SK-N-SH (cell line): Measurements from ENCODE around the gene PER3. TPM values are rescaled to one million over a fixed set of nuclear protein-coding genes. Genes with fewer than 3 reads are reported as not detected.

Experiments
- CTCF ChIA-PET: fragments of 300-600, 350-600 bp; formaldehyde crosslinking; extraction: SDS; loops from one replicate; lab custom pipeline; 2021; lab: Yijun Ruan, JAX
- POLR2A ChIA-PET: fragments of 350-600 bp; sonication (Branson Sonifier 250); formaldehyde crosslinking; extraction: SDS; loops from one replicate; lab custom pipeline; 2020; ENCODE audit warnings: antibody characterized with exemption, inconsistent platforms; lab: Yijun Ruan, JAX
- DNase-seq: peaks from one replicate; pipeline ENCODE4 v3.0.0; 2012
- H2AFZ ChIP-seq: fragments of 200-600 bp; sonication (generic); 2 replicates; pipeline ENCODE4 v1.8.1; 2016; ENCODE audit warnings: antibody characterized with exemption, mild to moderate bottlenecking, low read depth
- H3F3A ChIP-seq: fragments of 200-600 bp; sonication (generic); replicated peaks from 2 replicates; pipeline ENCODE3; 2016; ENCODE audit warnings: antibody characterized with exemption, mild to moderate bottlenecking; ENCODE audit not compliant: insufficient read depth
- H3K27ac ChIP-seq, 2 experiments: fragments of 200-500 bp in 1 of 2; fragments of 200-600 bp in 1 of 2; sonication (Bioruptor generic) in 1 of 2; sonication (generic), shearing (Covaris generic) in 1 of 2; 2 replicates each; pipeline versions ENCODE4 v1.5.1 to v1.6.1; 2014 to 2016; ENCODE audit warnings: low read depth in 2 of 2, inconsistent platforms in 1 of 2, low read length in 1 of 2, mild to moderate bottlenecking in 1 of 2, mixed read lengths in 1 of 2
- H3K27me3 ChIP-seq: fragments of 200-600 bp; sonication (generic), shearing (Covaris generic); 2 replicates; pipeline ENCODE4 v1.6.1; 2016; ENCODE audit warnings: mixed run types; ENCODE audit not compliant: insufficient read depth
- H3K36me3 ChIP-seq, 2 experiments: fragments of 200-500 bp in 1 of 2; fragments of 200-600 bp in 1 of 2; sonication (Bioruptor generic) in 1 of 2; sonication (generic) in 1 of 2; replicated peaks in 1 of 2; 2 replicates each; pipeline versions ENCODE3 to v1.5.1; 2014 to 2016; ENCODE audit warnings: low read length in 1 of 2, mild to moderate bottlenecking in 1 of 2; ENCODE audit not compliant: insufficient read depth in 2 of 2, control insufficient read depth in 1 of 2
- H3K4me1 ChIP-seq, 2 experiments: fragments of 200-500 bp in 1 of 2; fragments of 200-600 bp in 1 of 2; sonication (Bioruptor generic) in 1 of 2; sonication (generic), shearing (Covaris generic) in 1 of 2; 2 replicates each; pipeline versions ENCODE4 v1.5.1 to v1.6.1; 2014 to 2016; ENCODE audit warnings: low read depth in 1 of 2, low read length in 1 of 2, mixed run types in 1 of 2; ENCODE audit not compliant: insufficient read depth in 2 of 2, control insufficient read depth in 1 of 2
- H3K4me2 ChIP-seq: fragments of 200-600 bp; sonication (generic), shearing (Covaris generic); 2 replicates; pipeline ENCODE4 v1.6.1; 2017; ENCODE audit warnings: mixed run types
- H3K4me3 ChIP-seq, 2 experiments: fragments of 200-500 bp in 1 of 2; fragments of 200-600 bp in 1 of 2; sonication (Bioruptor generic) in 1 of 2; sonication (generic), shearing (Covaris generic) in 1 of 2; 2 replicates each; pipeline versions ENCODE4 v1.5.1 to v1.8.1; 2014 to 2016; ENCODE audit warnings: low read depth in 2 of 2, inconsistent platforms in 1 of 2, low read length in 1 of 2, mild to moderate bottlenecking in 1 of 2, mixed read lengths in 1 of 2, moderate library complexity in 1 of 2
- H3K79me2 ChIP-seq: fragments of 200-600 bp; sonication (generic); 2 replicates; pipeline ENCODE4 v1.8.1; 2017; ENCODE audit warnings: mild to moderate bottlenecking; ENCODE audit not compliant: insufficient read depth
- H3K9ac ChIP-seq: fragments of 200-600 bp; sonication (generic); 2 replicates; pipeline ENCODE4 v1.6.1; 2017; ENCODE audit warnings: mixed run types
- H3K9me2 ChIP-seq: fragments of 200-600 bp; sonication (generic); 2 replicates; pipeline ENCODE4 v1.6.1; 2017; ENCODE audit warnings: mixed run types
- H3K9me3 ChIP-seq: fragments of 200-600 bp; sonication (generic); 2 replicates; pipeline ENCODE4 v1.6.1; 2017; ENCODE audit warnings: mixed run types, mild to moderate bottlenecking, moderate library complexity
- H4K20me1 ChIP-seq: fragments of 200-600 bp; sonication (generic); 2 replicates; pipeline ENCODE4 v1.6.1; 2017; ENCODE audit warnings: mild to moderate bottlenecking, mixed run types; ENCODE audit not compliant: insufficient read depth
- EP300 ChIP-seq, 2 experiments: IDR thresholded peaks; 2 replicates each; pipeline versions ENCODE4 v1.4.0 to v1.6.1; 2012; ENCODE audit warnings: borderline replicate concordance in 1 of 2, low read depth in 1 of 2, low read length in 1 of 2
- FOSL2 ChIP-seq: IDR thresholded peaks from 2 replicates; pipeline ENCODE4 v1.4.0; 2012; ENCODE audit warnings: low read depth, mild to moderate bottlenecking, moderate library complexity, borderline replicate concordance
- FOXJ3 ChIP-seq: sonication (generic); formaldehyde crosslinking; IDR thresholded peaks from 2 replicates; pipeline ENCODE4 v1.5.1; 2020; ENCODE audit warnings: mild to moderate bottlenecking, missing genetic modification reagents
- JUND ChIP-seq: IDR thresholded peaks from 2 replicates; pipeline ENCODE4 v1.4.0; 2012
- NFIC ChIP-seq: IDR thresholded peaks from 2 replicates; pipeline ENCODE4 v1.4.0; 2012; ENCODE audit warnings: borderline replicate concordance
- RAD21 ChIP-seq: IDR thresholded peaks from 2 replicates; pipeline ENCODE4 v1.6.1; 2012; ENCODE audit warnings: mild to moderate bottlenecking, low read length
- SIN3A ChIP-seq: IDR thresholded peaks from 2 replicates; pipeline ENCODE4 v1.6.1; 2012; ENCODE audit warnings: low read depth, mild to moderate bottlenecking, low read length, moderate library complexity, borderline replicate concordance
- TAF1 ChIP-seq: IDR thresholded peaks from 2 replicates; pipeline ENCODE4 v1.6.1; 2012; ENCODE audit warnings: low read depth, mild to moderate bottlenecking, low read length, moderate library complexity, borderline replicate concordance
- TCF12 ChIP-seq: IDR thresholded peaks from 2 replicates; pipeline ENCODE4 v1.4.0; 2012
- WGBS: methylation state at CpG from one replicate; pipeline ENCODE4 v1.1.6; 2017; ENCODE audit warnings: low lambda C conversion rate; 5-methylcytosine and 5-hydroxymethylcytosine counted together
- polyA plus RNA-seq, 3 experiments: library from polyadenylated mRNA; depleted of rRNA; stranded (reverse); fragments of >200 nt; gene quantifications; 2 replicates each; pipeline ENCODE4 v1.2.3, GENCODE V29; 2012
- TF ChIP-seq, protein P1 (sequence below): IDR thresholded peaks from 2 replicates; pipeline ENCODE4 v1.4.0; 2012; ENCODE audit warnings: low read depth, borderline replicate concordance
- TF ChIP-seq, protein P2 (sequence below): fragments of 150-350 bp; IDR thresholded peaks from 2 replicates; pipeline ENCODE4 v1.6.1; 2016; ENCODE audit warnings: mild to moderate bottlenecking, low read depth, low read length
- TF ChIP-seq, protein P3 (sequence below): IDR thresholded peaks from 2 replicates; pipeline ENCODE4; 2012
- TF ChIP-seq, protein P4 (sequence below): fragments of 200-600 bp; sonication (generic); IDR thresholded peaks from 2 replicates; pipeline ENCODE4 v1.6.1; 2017; ENCODE audit warnings: antibody characterized with exemption, mild to moderate bottlenecking, moderate library complexity
- TF ChIP-seq, protein P5 (sequence below): IDR thresholded peaks from 2 replicates; pipeline ENCODE4 v1.4.0; 2012; ENCODE audit warnings: low read depth

The PER3 gene
- polyA plus RNA-seq, 1 of the 3 experiments (the other 2 are of a cell fraction), result 6.0 TPM

DNA sequence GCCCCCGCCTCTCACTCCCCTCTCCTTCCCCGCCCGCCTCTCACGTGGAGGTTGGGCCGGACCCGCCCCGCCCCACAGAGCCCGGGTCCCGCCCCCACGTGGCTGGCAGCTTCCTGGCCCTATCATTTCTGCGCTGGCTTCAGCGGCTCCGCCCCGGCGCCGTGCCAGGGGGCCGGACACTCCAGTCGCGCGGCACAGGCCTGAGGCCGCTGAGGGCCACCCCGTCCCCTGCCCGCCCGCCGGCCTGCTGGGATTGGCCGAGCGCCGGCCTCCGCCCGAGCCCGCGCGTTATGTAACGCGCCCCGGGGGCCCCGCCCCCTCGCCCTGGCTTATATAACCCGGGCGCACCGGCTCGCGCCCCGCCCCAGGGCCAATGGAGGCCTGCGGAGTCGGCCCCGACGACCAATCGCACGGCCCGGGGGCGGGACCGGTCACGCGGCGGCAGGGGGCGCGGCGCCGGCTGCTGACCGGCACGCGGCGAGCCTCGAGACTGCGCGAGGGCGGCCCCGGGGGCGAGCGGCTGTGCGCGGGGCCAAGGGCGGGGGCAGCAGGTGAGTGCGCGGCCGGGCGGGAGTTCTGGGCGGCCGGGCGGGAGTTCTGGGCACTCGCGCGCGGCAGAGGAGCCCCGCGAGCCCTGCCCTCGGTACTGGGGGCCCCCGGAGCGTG lies at the start of gene PER3 (continued):
- TF ChIP-seq, protein P1, sequence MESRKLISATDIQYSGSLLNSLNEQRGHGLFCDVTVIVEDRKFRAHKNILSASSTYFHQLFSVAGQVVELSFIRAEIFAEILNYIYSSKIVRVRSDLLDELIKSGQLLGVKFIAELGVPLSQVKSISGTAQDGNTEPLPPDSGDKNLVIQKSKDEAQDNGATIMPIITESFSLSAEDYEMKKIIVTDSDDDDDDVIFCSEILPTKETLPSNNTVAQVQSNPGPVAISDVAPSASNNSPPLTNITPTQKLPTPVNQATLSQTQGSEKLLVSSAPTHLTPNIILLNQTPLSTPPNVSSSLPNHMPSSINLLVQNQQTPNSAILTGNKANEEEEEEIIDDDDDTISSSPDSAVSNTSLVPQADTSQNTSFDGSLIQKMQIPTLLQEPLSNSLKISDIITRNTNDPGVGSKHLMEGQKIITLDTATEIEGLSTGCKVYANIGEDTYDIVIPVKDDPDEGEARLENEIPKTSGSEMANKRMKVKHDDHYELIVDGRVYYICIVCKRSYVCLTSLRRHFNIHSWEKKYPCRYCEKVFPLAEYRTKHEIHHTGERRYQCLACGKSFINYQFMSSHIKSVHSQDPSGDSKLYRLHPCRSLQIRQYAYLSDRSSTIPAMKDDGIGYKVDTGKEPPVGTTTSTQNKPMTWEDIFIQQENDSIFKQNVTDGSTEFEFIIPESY, result no peak
- no peak for TF ChIP-seq NFIC
- TF ChIP-seq RAD21, result no peak
- TF ChIP-seq FOSL2, result no peak
- no peak for TF ChIP-seq SIN3A
- TF ChIP-seq, protein P2, sequence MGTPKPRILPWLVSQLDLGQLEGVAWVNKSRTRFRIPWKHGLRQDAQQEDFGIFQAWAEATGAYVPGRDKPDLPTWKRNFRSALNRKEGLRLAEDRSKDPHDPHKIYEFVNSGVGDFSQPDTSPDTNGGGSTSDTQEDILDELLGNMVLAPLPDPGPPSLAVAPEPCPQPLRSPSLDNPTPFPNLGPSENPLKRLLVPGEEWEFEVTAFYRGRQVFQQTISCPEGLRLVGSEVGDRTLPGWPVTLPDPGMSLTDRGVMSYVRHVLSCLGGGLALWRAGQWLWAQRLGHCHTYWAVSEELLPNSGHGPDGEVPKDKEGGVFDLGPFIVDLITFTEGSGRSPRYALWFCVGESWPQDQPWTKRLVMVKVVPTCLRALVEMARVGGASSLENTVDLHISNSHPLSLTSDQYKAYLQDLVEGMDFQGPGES, result no peak
- TF ChIP-seq TAF1, result no peak
- no peak for TF ChIP-seq JUND
- TF ChIP-seq, protein P3, sequence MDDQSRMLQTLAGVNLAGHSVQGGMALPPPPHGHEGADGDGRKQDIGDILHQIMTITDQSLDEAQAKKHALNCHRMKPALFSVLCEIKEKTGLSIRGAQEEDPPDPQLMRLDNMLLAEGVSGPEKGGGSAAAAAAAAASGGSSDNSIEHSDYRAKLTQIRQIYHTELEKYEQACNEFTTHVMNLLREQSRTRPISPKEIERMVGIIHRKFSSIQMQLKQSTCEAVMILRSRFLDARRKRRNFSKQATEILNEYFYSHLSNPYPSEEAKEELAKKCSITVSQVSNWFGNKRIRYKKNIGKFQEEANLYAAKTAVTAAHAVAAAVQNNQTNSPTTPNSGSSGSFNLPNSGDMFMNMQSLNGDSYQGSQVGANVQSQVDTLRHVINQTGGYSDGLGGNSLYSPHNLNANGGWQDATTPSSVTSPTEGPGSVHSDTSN, result peak; percentile 97

DNA sequence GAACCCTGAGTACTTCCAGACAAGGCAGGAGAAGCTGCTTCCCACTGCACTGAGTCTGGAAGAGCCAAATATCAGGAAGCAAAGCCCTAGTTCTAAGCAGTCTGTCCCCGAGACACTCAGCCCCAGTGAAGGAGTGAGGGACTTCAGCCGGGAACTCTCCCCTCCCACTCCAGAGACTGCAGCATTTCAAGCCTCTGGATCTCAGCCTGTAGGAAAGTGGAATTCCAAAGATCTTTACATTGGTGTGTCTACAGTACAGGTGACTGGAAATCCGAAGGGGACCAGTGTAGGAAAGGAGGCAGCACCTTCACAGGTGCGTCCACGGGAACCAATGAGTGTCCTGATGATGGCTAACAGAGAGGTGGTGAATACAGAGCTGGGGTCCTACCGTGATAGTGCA lies 46.0 kb upstream of the PER3 start:
- no peaks in the 10 kb centered on the region for H3K27me3 ChIP-seq
- ChIA-PET CTCF (interaction anchor here (1.1 to 20.9 kb wide), 2 partner anchors 15 to 65 kb away, joined by 5 to 739 read pairs; no protein-coding TSS in a partner anchor), POLR2A (no interaction called here)
- no peak for DNase-seq
- WGBS, result 69% methylated on average over 6 of the region's 6 CpGs
- no peaks in the 10 kb centered on the region for H3K4me1 ChIP-seq
- H4K20me1 ChIP-seq, result no peaks in the 10 kb centered on the region
- no peak overlapping the region for H3K27ac ChIP-seq
- H2AFZ ChIP-seq, result no peak overlapping the region
- H3K4me2 ChIP-seq, result no peak overlapping the region
- no peaks in the 10 kb centered on the region for H3K9me2 ChIP-seq
- no peaks in the 10 kb centered on the region for H3K9me3 ChIP-seq
- no peak for TF ChIP-seq RAD21
- no peak for TF ChIP-seq FOSL2
- no peak for TF ChIP-seq TCF12
- TF ChIP-seq, protein P4, sequence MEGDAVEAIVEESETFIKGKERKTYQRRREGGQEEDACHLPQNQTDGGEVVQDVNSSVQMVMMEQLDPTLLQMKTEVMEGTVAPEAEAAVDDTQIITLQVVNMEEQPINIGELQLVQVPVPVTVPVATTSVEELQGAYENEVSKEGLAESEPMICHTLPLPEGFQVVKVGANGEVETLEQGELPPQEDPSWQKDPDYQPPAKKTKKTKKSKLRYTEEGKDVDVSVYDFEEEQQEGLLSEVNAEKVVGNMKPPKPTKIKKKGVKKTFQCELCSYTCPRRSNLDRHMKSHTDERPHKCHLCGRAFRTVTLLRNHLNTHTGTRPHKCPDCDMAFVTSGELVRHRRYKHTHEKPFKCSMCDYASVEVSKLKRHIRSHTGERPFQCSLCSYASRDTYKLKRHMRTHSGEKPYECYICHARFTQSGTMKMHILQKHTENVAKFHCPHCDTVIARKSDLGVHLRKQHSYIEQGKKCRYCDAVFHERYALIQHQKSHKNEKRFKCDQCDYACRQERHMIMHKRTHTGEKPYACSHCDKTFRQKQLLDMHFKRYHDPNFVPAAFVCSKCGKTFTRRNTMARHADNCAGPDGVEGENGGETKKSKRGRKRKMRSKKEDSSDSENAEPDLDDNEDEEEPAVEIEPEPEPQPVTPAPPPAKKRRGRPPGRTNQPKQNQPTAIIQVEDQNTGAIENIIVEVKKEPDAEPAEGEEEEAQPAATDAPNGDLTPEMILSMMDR, result no peak
- TF ChIP-seq, protein P3, result no peak
- TF ChIP-seq FOXJ3 (CRISPR knock-in tag), result no peak
- TF ChIP-seq, protein P5, sequence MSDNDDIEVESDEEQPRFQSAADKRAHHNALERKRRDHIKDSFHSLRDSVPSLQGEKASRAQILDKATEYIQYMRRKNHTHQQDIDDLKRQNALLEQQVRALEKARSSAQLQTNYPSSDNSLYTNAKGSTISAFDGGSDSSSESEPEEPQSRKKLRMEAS, result no peak
- TF ChIP-seq NFIC, result no peak
- TF ChIP-seq EP300 (IDR thresholded peaks at IDR 0.05; ENCODE audit: borderline replicate concordance in 1 of 2, low read depth in 1 of 2, low read length in 1 of 2), result no peak
- H3K4me3 ChIP-seq, result no peak overlapping the region
- no peaks in the 10 kb centered on the region for H3K36me3 ChIP-seq
- H3K9ac ChIP-seq, result no peak overlapping the region
- H3K79me2 ChIP-seq, result no peaks in the 10 kb centered on the region
- H3F3A ChIP-seq, result no peaks in the 10 kb centered on the region
